PC-9 (cell line): ENCODE measurements around the gene NAV3. TPM values are rescaled to one million over a fixed set of nuclear protein-coding genes. Genes with fewer than 3 reads are reported as not detected.

Experiments
- BruUV-seq: library from RNA; stranded (reverse); fragments of 400-500 nt; replicated peaks from 2 replicates; lab custom pipeline; 2021; lab: Mats Ljungman, UMichigan
- CTCF ChIA-PET: fragments of 300-600 bp; sonication (Branson Sonifier 250); formaldehyde crosslinking; loops from one replicate; lab custom pipeline; 2022; ENCODE audit warnings: antibody characterized with exemption; lab: Charles Lee
- POLR2A ChIA-PET: fragments of 300-600 bp; sonication (Branson Sonifier 250); formaldehyde crosslinking; loops from one replicate; lab custom pipeline; 2022; ENCODE audit warnings: antibody characterized with exemption; ENCODE audit not compliant: unreplicated experiment; lab: Charles Lee
- DNase-seq, 2 experiments: peaks; one replicate each; pipeline versions ENCODE4 v3.0.0 to v3.0.0-alpha.2; 2015 to 2022; ENCODE audit warnings: mixed read lengths in 1 of 2
- H2AFZ ChIP-seq: fragments of 200-600 bp; sonication (generic); 2 replicates; pipeline ENCODE4 v1.8.1; 2017; ENCODE audit warnings: antibody characterized with exemption
- H3F3A ChIP-seq: fragments of 200-600 bp; sonication (generic); 2 replicates; pipeline ENCODE4 v1.8.1; 2017; ENCODE audit warnings: antibody characterized with exemption, mild to moderate bottlenecking, low read depth; ENCODE audit not compliant: insufficient read depth
- H3K27ac ChIP-seq: fragments of 200-600 bp; sonication (generic); 2 replicates; pipeline ENCODE4 v1.6.1; 2016; ENCODE audit warnings: mixed run types
- H3K27me3 ChIP-seq: fragments of 200-600 bp; sonication (generic); 2 replicates; pipeline ENCODE4 v1.6.1; 2016; ENCODE audit warnings: low read depth, mixed run types; ENCODE audit not compliant: insufficient read depth
- H3K36me3 ChIP-seq: fragments of 200-600 bp; sonication (generic); 2 replicates; pipeline ENCODE4 v1.6.1; 2016; ENCODE audit warnings: low read depth, mixed run types
- H3K4me1 ChIP-seq: fragments of 200-600 bp; sonication (generic); replicated peaks from 2 replicates; pipeline ENCODE4 v1.6.1; 2016; ENCODE audit warnings: mixed run types; ENCODE audit not compliant: insufficient read depth
- H3K4me2 ChIP-seq: fragments of 200-600 bp; sonication (generic); 2 replicates; pipeline ENCODE4 v1.6.1; 2017; ENCODE audit warnings: mixed run types
- H3K4me3 ChIP-seq: fragments of 200-600 bp; sonication (generic); 2 replicates; pipeline ENCODE4 v1.6.1; 2016; ENCODE audit warnings: mixed run types
- H3K79me2 ChIP-seq: fragments of 200-600 bp; sonication (generic); 2 replicates; pipeline ENCODE4 v1.6.1; 2017; ENCODE audit warnings: low read depth, mixed run types
- H3K9me2 ChIP-seq: fragments of 200-600 bp; sonication (generic); 2 replicates; pipeline ENCODE4 v1.8.1; 2017; ENCODE audit warnings: mild to moderate bottlenecking; ENCODE audit not compliant: insufficient read depth
- H3K9me3 ChIP-seq: fragments of 200-600 bp; sonication (generic); 2 replicates; pipeline ENCODE4 v1.8.1; 2016; ENCODE audit warnings: low read depth; ENCODE audit not compliant: insufficient read depth
- H4K20me1 ChIP-seq: fragments of 200-600 bp; sonication (generic); 2 replicates; pipeline ENCODE4 v1.8.1; 2017; ENCODE audit not compliant: insufficient read depth
- EZH2 ChIP-seq: fragments of 200-600 bp; sonication (generic); IDR thresholded peaks from 2 replicates; pipeline ENCODE4 v1.8.0; 2017; ENCODE audit warnings: antibody characterized with exemption, low read depth
- intact Hi-C: fragments of 100-400 bp; cut with micrococcal nuclease; formaldehyde crosslinking; loops from one replicate; pipeline ENCODE4 v1.10.0; 2022; ENCODE audit not compliant: unreplicated experiment
- total RNA-seq: library from RNA; stranded (reverse); gene quantifications from 2 replicates; pipeline ENCODE4 v1.2.3, GENCODE V29; 2021
- TF ChIP-seq, protein P1 (sequence below): fragments of 200-600 bp; sonication (generic); conservative IDR thresholded peaks from 2 replicates; pipeline ENCODE4 v1.6.1; 2017; ENCODE audit warnings: mixed run types, antibody characterized with exemption, mild to moderate bottlenecking, moderate library complexity

NAV3 gene
- total RNA-seq, 1 experiment from 2014 or later: 13.6 TPM

DNA sequence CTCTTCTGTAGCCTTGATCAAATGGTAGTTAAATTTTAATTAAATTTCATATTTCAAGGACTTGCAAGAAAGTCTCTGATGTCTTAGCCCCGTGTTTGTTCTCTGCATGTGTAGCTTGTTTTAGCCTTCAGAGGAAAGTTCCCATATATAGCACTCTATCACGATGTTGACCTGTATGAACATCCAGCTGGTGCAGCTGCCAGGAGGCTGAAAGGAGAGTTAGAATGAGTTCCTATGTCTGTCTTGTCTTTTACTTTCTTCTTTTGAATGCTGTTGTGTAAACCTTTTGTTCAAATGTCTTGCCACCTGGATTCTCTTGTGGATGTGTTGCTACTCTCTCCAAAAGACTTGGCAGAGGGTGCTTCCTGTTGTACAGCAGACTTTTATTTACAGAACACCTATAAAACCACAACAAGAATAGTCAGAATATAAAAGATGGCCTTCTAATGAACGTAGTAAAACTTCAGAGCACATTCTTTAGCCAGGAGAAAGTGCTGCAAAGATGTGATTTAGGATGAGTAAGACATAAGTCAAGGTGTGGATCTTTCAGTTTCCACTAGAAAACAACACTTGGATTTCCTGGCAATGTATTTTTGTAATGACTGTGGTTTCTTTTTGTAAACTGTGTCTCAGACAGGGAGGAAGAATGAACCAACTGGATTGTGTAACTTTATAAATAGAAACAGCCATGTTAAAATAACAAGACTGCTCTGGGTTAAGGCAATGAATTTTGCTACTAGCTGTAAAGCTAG lies 17.2 kb downstream of the NAV3 start:
- Histone ChIP-seq H3K27ac (peak overlapping the region; percentile 37), H3K9me3 (0 out of 2 replicates have a peak, but pooled peaks cover 6% of the 10 kb centered on the region), H3K36me3 (no peaks in the 10 kb centered on the region), H3K9me2 (peaks cover 6% of the 10 kb centered on the region; the same call in 1 of the 2 replicates), H3K4me2 (peak overlapping the region; percentile 43), H3K4me1 (peaks cover 36% of the 10 kb centered on the region), H2AFZ (no peak overlapping the region), H3K79me2 (no peaks in the 10 kb centered on the region), H3K27me3 (no peaks in the 10 kb centered on the region), H3F3A (peaks cover 15% of the 10 kb centered on the region; the same call in 1 of the 2 replicates), H3K4me3 (no peak overlapping the region), H4K20me1 (no peaks in the 10 kb centered on the region)
- ChIA-PET POLR2A (interaction anchor here (0.5 kb wide), 1 partner anchor 828 kb away, joined by 4 read pairs; no protein-coding TSS in a partner anchor), CTCF (no interaction called here)
- TF ChIP-seq EZH2: no peak
- TF ChIP-seq, protein P1, sequence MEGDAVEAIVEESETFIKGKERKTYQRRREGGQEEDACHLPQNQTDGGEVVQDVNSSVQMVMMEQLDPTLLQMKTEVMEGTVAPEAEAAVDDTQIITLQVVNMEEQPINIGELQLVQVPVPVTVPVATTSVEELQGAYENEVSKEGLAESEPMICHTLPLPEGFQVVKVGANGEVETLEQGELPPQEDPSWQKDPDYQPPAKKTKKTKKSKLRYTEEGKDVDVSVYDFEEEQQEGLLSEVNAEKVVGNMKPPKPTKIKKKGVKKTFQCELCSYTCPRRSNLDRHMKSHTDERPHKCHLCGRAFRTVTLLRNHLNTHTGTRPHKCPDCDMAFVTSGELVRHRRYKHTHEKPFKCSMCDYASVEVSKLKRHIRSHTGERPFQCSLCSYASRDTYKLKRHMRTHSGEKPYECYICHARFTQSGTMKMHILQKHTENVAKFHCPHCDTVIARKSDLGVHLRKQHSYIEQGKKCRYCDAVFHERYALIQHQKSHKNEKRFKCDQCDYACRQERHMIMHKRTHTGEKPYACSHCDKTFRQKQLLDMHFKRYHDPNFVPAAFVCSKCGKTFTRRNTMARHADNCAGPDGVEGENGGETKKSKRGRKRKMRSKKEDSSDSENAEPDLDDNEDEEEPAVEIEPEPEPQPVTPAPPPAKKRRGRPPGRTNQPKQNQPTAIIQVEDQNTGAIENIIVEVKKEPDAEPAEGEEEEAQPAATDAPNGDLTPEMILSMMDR: no peak
- intact Hi-C loops: loop anchor here (2.0 kb wide), 1 partner anchor 47 kb away; no protein-coding TSS in a partner anchor
- DNase-seq: peak; percentile 19 to 69
- BruUV-seq: no TSS peak

DNA sequence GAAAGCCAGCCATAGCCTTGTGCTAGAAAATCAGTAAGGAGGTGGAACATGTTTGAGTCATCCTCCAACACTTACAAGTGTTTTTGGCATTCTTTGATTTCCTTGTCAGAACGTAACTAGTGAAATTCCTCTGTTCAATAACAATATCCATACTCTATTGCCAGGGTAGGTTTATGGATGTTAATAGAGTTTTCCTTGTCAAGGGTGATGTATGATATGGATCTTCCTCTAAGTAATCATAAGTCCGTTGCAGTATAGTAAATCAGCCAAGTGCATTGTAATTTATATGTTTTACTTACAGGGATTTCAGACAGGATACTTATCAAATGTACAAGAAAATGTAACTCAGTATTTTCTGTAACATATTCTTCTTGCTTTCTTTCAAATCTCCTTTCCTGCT lies 19.4 kb downstream of the NAV3 start:
- peaks cover 6% of the 10 kb centered on the region; the same call in 1 of the 2 replicates for H3K9me2 ChIP-seq
- TF ChIP-seq EZH2: no peak
- TF ChIP-seq, protein P1: no peak
- no peaks in the 10 kb centered on the region for H4K20me1 ChIP-seq
- peaks cover 33% of the 10 kb centered on the region for H3K4me1 ChIP-seq
- no peaks in the 10 kb centered on the region for H3K27me3 ChIP-seq
- H3K36me3 ChIP-seq: no peaks in the 10 kb centered on the region
- 0 out of 2 replicates have a peak, but pooled peaks cover 12% of the 10 kb centered on the region for H3K9me3 ChIP-seq
- CTCF ChIA-PET: no interaction called here
- no TSS peak for BruUV-seq
- POLR2A ChIA-PET: no interaction called here
- H2AFZ ChIP-seq: no peak overlapping the region
- H3F3A ChIP-seq: peaks cover 15% of the 10 kb centered on the region; the same call in 1 of the 2 replicates
- H3K4me2 ChIP-seq: no peak overlapping the region
- intact Hi-C loops: no loop called here
- H3K79me2 ChIP-seq: no peaks in the 10 kb centered on the region
- no peak overlapping the region for H3K27ac ChIP-seq
- DNase-seq: no peak
- H3K4me3 ChIP-seq: no peak overlapping the region

DNA sequence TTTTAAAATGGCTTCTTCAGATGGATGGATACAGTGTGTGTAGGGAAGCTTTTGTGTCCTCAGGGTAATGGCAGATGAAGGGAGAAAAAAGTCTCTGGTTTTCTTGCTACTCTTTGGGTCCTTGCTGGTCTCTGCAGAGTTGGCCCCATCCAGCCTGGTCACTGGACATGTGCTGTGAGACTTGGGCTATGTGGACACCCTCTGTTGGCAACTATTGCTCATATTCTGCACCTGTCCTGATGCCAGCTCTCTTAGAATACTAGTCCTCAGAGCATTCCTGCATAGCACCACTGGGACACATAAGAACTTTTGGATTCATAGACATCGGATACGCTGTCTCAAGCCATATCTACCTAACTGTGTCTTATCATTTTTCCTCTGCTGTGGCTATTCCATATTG lies 20.0 kb downstream of the NAV3 start:
- H3K36me3 ChIP-seq: no peaks in the 10 kb centered on the region
- intact Hi-C loops: no loop called here
- BruUV-seq: no TSS peak
- H3K79me2 ChIP-seq: no peaks in the 10 kb centered on the region
- TF ChIP-seq, protein P1: no peak
- no peak for TF ChIP-seq EZH2
- H3F3A ChIP-seq: peaks cover 13% of the 10 kb centered on the region; the same call in 1 of the 2 replicates
- H3K9me3 ChIP-seq: 0 out of 2 replicates have a peak, but pooled peaks cover 12% of the 10 kb centered on the region
- no peak overlapping the region for H2AFZ ChIP-seq
- H3K27ac ChIP-seq: no peak overlapping the region
- peaks cover 6% of the 10 kb centered on the region; the same call in 1 of the 2 replicates for H3K9me2 ChIP-seq
- ChIA-PET CTCF (no interaction called here), POLR2A (no interaction called here)
- peaks cover 31% of the 10 kb centered on the region for H3K4me1 ChIP-seq
- H3K27me3 ChIP-seq: no peaks in the 10 kb centered on the region
- no peaks in the 10 kb centered on the region for H4K20me1 ChIP-seq
- no peak for DNase-seq
- no peak overlapping the region for H3K4me3 ChIP-seq
- H3K4me2 ChIP-seq: no peak overlapping the region
